Left hindlimb (tissue), 1 donor: ENCODE measurements around the gene CEP68.

Experiments used
- DNase-seq: peaks from one replicate; pipeline ENCODE4 v3.0.0-alpha.2; 2018

The CEP68 gene

GRCh38 chr2:65133626-65134025, 77.4 kb downstream of the CEP68 start:
- DNase-seq: no peak

- DNase-seq: no peak
Observed at GRCh38 chr2:65134158-65134557, 77.9 kb downstream of the CEP68 start.

GRCh38 chr2:65136253-65136652, 80.0 kb downstream of the CEP68 start:
- DNase-seq: no peak
